ENCODE data around the gene CDH20. TPM values are rescaled to one million over a fixed set of nuclear protein-coding genes. Genes with fewer than 3 reads are reported as not detected.

The CDH20 gene
- polyA plus RNA-seq, 3 donors: not detected

GRCh38 chr18:61397222-61397621, 64.0 kb downstream of the CDH20 start:
- H3K4me3 ChIP-seq (replicated peaks in 1 of 3; ENCODE audit: low read depth in 2 of 3, low read length in 3 of 3): no peak overlapping the region
- no peaks in the 10 kb centered on the region for H3K79me2 ChIP-seq (ENCODE audit: insufficient read depth, low read length)
- no peaks in the 10 kb centered on the region for H3K4me1 ChIP-seq (ENCODE audit: control insufficient read depth in 1 of 2, insufficient read depth in 2 of 2, low read length in 2 of 2)
- H3K36me3 ChIP-seq (replicated peaks in 1 of 2; ENCODE audit: control insufficient read depth in 1 of 2, insufficient read depth in 2 of 2, low read length in 2 of 2): no peaks in the 10 kb centered on the region
- H2AFZ ChIP-seq (ENCODE audit: insufficient read depth, low read depth, low read length, poor library complexity, severe bottlenecking): no peak overlapping the region
- no peak overlapping the region for H3K27ac ChIP-seq (ENCODE audit: low read depth in 1 of 2, low read length in 2 of 2)
- no peak overlapping the region for H3K4me2 ChIP-seq (replicated peaks; ENCODE audit: extremely low read depth, low read length, poor library complexity, severe bottlenecking)
- H3K27ac Mint-ChIP-seq: no peak overlapping the region
- H3K9me3 ChIP-seq (replicated peaks in 1 of 2; ENCODE audit: control insufficient read depth in 1 of 2, insufficient read depth in 1 of 2, low read length in 2 of 2): no peaks in the 10 kb centered on the region
- H3K4me3 Mint-ChIP-seq: no peak overlapping the region
- intact Hi-C loops (cut with micrococcal nuclease): no loop called here
- no peaks in the 10 kb centered on the region for H4K20me1 ChIP-seq (ENCODE audit: insufficient read depth, low read length)
- no peak overlapping the region for H3K9ac ChIP-seq (ENCODE audit: insufficient read depth, low read length, poor library complexity, severe bottlenecking)
- peaks cover 0 to 9% (median 2%) of the 10 kb centered on the region in 7 donors for H3K9me3 Mint-ChIP-seq
- no peak for DNase-seq
- no peak for TF ChIP-seq CTCF (IDR thresholded peaks at IDR 0.05)
- no peaks in the 10 kb centered on the region for H3K36me3 Mint-ChIP-seq
- H3K27me3 Mint-ChIP-seq (ENCODE audit: low read depth in 3 of 3): no peaks in the 10 kb centered on the region
- WGBS (ENCODE audit: insufficient coverage): 87% methylated on average over 3 of the region's 3 CpGs
- H3K27me3 ChIP-seq (ENCODE audit: control insufficient read depth in 2 of 2, insufficient read depth in 2 of 2, low read length in 2 of 2): no peaks in the 10 kb centered on the region
- no peaks in the 10 kb centered on the region for H3K4me1 Mint-ChIP-seq

- 90% methylated on average over 2 of the region's 4 CpGs for WGBS (ENCODE audit: insufficient coverage)
- Histone ChIP-seq H3K4me2 (replicated peaks; ENCODE audit: extremely low read depth, low read length, poor library complexity, severe bottlenecking) (no peak overlapping the region), H3K27me3 (ENCODE audit: control insufficient read depth in 2 of 2, insufficient read depth in 2 of 2, low read length in 2 of 2) (no peaks in the 10 kb centered on the region), H3K4me3 (replicated peaks in 1 of 3; ENCODE audit: low read depth in 2 of 3, low read length in 3 of 3) (no peak overlapping the region), H3K79me2 (ENCODE audit: insufficient read depth, low read length) (no peaks in the 10 kb centered on the region), H3K4me1 (ENCODE audit: control insufficient read depth in 1 of 2, insufficient read depth in 2 of 2, low read length in 2 of 2) (no peaks in the 10 kb centered on the region), H2AFZ (ENCODE audit: insufficient read depth, low read depth, low read length, poor library complexity, severe bottlenecking) (no peak overlapping the region), H3K36me3 (replicated peaks in 1 of 2; ENCODE audit: control insufficient read depth in 1 of 2, insufficient read depth in 2 of 2, low read length in 2 of 2) (no peaks in the 10 kb centered on the region), H3K27ac (ENCODE audit: low read depth in 1 of 2, low read length in 2 of 2) (no peak overlapping the region), H3K9me3 (replicated peaks in 1 of 2; ENCODE audit: control insufficient read depth in 1 of 2, insufficient read depth in 1 of 2, low read length in 2 of 2) (no peaks in the 10 kb centered on the region), H3K9ac (ENCODE audit: insufficient read depth, low read length, poor library complexity, severe bottlenecking) (no peak overlapping the region), H4K20me1 (ENCODE audit: insufficient read depth, low read length) (no peaks in the 10 kb centered on the region)
- Mint-ChIP-seq H3K4me1 (no peaks in the 10 kb centered on the region), H3K36me3 (no peaks in the 10 kb centered on the region), H3K27ac (no peak overlapping the region), H3K4me3 (no peak overlapping the region), H3K27me3 (ENCODE audit: low read depth in 3 of 3) (no peaks in the 10 kb centered on the region), H3K9me3 (peaks cover 0 to 9% (median 2%) of the 10 kb centered on the region in 7 donors)
- no peak for DNase-seq
- no peak for TF ChIP-seq CTCF (IDR thresholded peaks at IDR 0.05)
- intact Hi-C loops (cut with micrococcal nuclease): no loop called here
Measured at GRCh38 chr18:61398961-61399705, 65.9 kb downstream of the CDH20 start.
